Measurements from ENCODE around the gene CCDC102B.

DNA sequence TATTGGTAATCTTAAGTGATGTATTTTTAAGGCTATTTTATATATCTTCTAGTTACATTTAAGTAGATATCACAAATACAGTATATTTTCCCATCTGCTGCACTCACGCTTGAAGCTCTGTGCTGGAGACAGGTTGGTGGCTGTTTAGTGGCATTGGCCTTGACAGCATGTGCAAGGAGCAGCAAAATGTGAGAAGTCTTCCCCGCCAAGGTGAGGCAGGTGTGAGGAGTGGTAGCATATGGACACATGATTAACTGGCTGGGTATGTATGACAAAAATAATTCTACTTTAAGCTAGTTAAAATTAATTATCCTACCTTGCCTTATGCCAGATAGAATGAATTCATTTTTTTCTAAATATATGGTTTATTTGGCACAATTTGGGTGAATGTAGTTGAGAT is 117.2 kb downstream of the CCDC102B start:
- TF ChIP-seq, protein P1, sequence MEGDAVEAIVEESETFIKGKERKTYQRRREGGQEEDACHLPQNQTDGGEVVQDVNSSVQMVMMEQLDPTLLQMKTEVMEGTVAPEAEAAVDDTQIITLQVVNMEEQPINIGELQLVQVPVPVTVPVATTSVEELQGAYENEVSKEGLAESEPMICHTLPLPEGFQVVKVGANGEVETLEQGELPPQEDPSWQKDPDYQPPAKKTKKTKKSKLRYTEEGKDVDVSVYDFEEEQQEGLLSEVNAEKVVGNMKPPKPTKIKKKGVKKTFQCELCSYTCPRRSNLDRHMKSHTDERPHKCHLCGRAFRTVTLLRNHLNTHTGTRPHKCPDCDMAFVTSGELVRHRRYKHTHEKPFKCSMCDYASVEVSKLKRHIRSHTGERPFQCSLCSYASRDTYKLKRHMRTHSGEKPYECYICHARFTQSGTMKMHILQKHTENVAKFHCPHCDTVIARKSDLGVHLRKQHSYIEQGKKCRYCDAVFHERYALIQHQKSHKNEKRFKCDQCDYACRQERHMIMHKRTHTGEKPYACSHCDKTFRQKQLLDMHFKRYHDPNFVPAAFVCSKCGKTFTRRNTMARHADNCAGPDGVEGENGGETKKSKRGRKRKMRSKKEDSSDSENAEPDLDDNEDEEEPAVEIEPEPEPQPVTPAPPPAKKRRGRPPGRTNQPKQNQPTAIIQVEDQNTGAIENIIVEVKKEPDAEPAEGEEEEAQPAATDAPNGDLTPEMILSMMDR (IDR thresholded peaks at IDR 0.05; ENCODE audit: insufficient read depth, low read length), result no peak
- no peak for TF ChIP-seq POLR2AphosphoS5 (IDR thresholded peaks at IDR 0.05; ENCODE audit: low read depth)
- TF ChIP-seq GABPA (IDR thresholded peaks at IDR 0.05; ENCODE audit: low read depth), result no peak
- TF ChIP-seq, protein P2, sequence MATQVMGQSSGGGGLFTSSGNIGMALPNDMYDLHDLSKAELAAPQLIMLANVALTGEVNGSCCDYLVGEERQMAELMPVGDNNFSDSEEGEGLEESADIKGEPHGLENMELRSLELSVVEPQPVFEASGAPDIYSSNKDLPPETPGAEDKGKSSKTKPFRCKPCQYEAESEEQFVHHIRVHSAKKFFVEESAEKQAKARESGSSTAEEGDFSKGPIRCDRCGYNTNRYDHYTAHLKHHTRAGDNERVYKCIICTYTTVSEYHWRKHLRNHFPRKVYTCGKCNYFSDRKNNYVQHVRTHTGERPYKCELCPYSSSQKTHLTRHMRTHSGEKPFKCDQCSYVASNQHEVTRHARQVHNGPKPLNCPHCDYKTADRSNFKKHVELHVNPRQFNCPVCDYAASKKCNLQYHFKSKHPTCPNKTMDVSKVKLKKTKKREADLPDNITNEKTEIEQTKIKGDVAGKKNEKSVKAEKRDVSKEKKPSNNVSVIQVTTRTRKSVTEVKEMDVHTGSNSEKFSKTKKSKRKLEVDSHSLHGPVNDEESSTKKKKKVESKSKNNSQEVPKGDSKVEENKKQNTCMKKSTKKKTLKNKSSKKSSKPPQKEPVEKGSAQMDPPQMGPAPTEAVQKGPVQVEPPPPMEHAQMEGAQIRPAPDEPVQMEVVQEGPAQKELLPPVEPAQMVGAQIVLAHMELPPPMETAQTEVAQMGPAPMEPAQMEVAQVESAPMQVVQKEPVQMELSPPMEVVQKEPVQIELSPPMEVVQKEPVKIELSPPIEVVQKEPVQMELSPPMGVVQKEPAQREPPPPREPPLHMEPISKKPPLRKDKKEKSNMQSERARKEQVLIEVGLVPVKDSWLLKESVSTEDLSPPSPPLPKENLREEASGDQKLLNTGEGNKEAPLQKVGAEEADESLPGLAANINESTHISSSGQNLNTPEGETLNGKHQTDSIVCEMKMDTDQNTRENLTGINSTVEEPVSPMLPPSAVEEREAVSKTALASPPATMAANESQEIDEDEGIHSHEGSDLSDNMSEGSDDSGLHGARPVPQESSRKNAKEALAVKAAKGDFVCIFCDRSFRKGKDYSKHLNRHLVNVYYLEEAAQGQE (IDR thresholded peaks at IDR 0.05; ENCODE audit: insufficient replicate concordance, low read depth), result no peak
- TF ChIP-seq SPI1 (IDR thresholded peaks at IDR 0.05; ENCODE audit: borderline replicate concordance, low read depth), result no peak
